ENCODE data around the gene VCPKMT. TPM values are rescaled to one million over a fixed set of nuclear protein-coding genes. Genes with fewer than 3 reads are reported as not detected.

VCPKMT gene
- total RNA-seq, 2 experiments from 2014 or later, result 12.6 to 13.3 TPM

DNA sequence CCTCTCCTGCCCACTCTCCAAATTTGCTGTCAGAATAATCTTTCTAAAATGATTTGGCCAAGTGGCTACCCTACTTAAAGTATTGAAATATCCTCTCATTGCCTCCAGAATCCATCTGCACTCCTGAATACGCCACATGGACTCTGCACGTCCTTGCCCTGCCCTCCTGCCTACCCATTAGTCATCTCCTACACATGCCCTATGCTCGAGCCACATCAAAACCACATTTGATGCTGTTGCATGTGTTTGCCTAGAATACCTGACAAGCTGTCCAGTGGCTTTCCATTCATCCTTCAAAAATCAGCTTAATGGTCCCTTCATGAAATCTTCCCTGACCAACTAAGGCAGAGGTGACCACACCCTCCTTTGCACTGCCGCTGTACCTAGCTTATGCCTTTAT, 17.0 kb downstream of the VCPKMT start:
- Histone ChIP-seq H4K20me1 (ENCODE audit: insufficient read depth, low read length) (no peaks in the 10 kb centered on the region), H3K9me2 (ENCODE audit: insufficient read depth, low read length) (no peaks in the 10 kb centered on the region), H3K9me3 (ENCODE audit: low read length) (no peaks in the 10 kb centered on the region), H3K4me1 (ENCODE audit: insufficient read depth, low read length, poor library complexity, severe bottlenecking) (peaks cover 7% of the 10 kb centered on the region), H2AFZ (ENCODE audit: low read length) (no peak overlapping the region), H3K36me3 (ENCODE audit: insufficient read depth, low read length) (peaks cover 5% of the 10 kb centered on the region; the same call in 1 of the 2 replicates), H3K27ac (ENCODE audit: low read depth, low read length, poor library complexity, severe bottlenecking) (no peak overlapping the region), H3K4me3 (ENCODE audit: low read depth, low read length, poor library complexity, severe bottlenecking) (no peak overlapping the region), H3K79me2 (ENCODE audit: insufficient read depth, low read depth, low read length) (no peaks in the 10 kb centered on the region), H3K4me2 (ENCODE audit: low read length) (no peak overlapping the region)
- CTCF ChIA-PET (ENCODE audit: unreplicated experiment), result no interaction called here
- no peak for TF ChIP-seq CTCF (conservative IDR thresholded peaks at IDR 0.05; ENCODE audit: low read length)
- TF ChIP-seq EZH2phosphoT487 (IDR thresholded peaks at IDR 0.05; ENCODE audit: borderline replicate concordance, low read depth, low read length), result no peak
- intact Hi-C loops (cut with micrococcal nuclease; ENCODE audit: unreplicated experiment), result no loop called here
- no peak for DNase-seq (ENCODE audit: low spot score)
- BruUV-seq (replicated peaks), result no TSS peak
- POLR2A ChIA-PET, result interaction anchor here (0.7 to 1.3 kb wide), 3 partner anchors 41 to 270 kb away, joined by 3 to 6 read pairs (median 3); no protein-coding TSS in a partner anchor

- ChIA-PET CTCF (ENCODE audit: unreplicated experiment) (no interaction called here), POLR2A (interaction anchor here (0.5 to 0.9 kb wide), 5 partner anchors 9 to 250 kb away, joined by 3 to 4 read pairs (median 3); no protein-coding TSS in a partner anchor)
- intact Hi-C loops (cut with micrococcal nuclease; ENCODE audit: unreplicated experiment), result no loop called here
- Histone ChIP-seq H3K4me2 (ENCODE audit: low read length) (no peak overlapping the region), H3K9me2 (ENCODE audit: insufficient read depth, low read length) (no peaks in the 10 kb centered on the region), H3K79me2 (ENCODE audit: insufficient read depth, low read depth, low read length) (no peaks in the 10 kb centered on the region), H4K20me1 (ENCODE audit: insufficient read depth, low read length) (no peaks in the 10 kb centered on the region), H3K4me3 (ENCODE audit: low read depth, low read length, poor library complexity, severe bottlenecking) (no peak overlapping the region), H3K4me1 (ENCODE audit: insufficient read depth, low read length, poor library complexity, severe bottlenecking) (peaks cover 20% of the 10 kb centered on the region), H3K36me3 (ENCODE audit: insufficient read depth, low read length) (no peaks in the 10 kb centered on the region), H2AFZ (ENCODE audit: low read length) (no peak overlapping the region), H3K9me3 (ENCODE audit: low read length) (no peaks in the 10 kb centered on the region), H3K27ac (ENCODE audit: low read depth, low read length, poor library complexity, severe bottlenecking) (no peak overlapping the region)
- DNase-seq (ENCODE audit: low spot score), result no peak
- no peak for TF ChIP-seq EZH2phosphoT487 (IDR thresholded peaks at IDR 0.05; ENCODE audit: borderline replicate concordance, low read depth, low read length)
- TF ChIP-seq CTCF (conservative IDR thresholded peaks at IDR 0.05; ENCODE audit: low read length), result no peak
- no TSS peak for BruUV-seq (replicated peaks)
Measured at GRCh38 chr14:50095895-50096294, 20.5 kb downstream of the VCPKMT start.

- DNase-seq (ENCODE audit: low spot score), result no peak
- POLR2A ChIA-PET, result interaction anchor here (0.9 to 1.5 kb wide), 2 partner anchors 9 to 182 kb away, joined by 3 to 6 read pairs; no protein-coding TSS in a partner anchor
- Histone ChIP-seq H3K4me2 (ENCODE audit: low read length) (no peak overlapping the region), H3K9me2 (ENCODE audit: insufficient read depth, low read length) (no peaks in the 10 kb centered on the region), H3K36me3 (ENCODE audit: insufficient read depth, low read length) (no peaks in the 10 kb centered on the region), H2AFZ (ENCODE audit: low read length) (no peak overlapping the region), H3K4me1 (ENCODE audit: insufficient read depth, low read length, poor library complexity, severe bottlenecking) (peaks cover 20% of the 10 kb centered on the region), H3K27ac (ENCODE audit: low read depth, low read length, poor library complexity, severe bottlenecking) (no peak overlapping the region), H3K79me2 (ENCODE audit: insufficient read depth, low read depth, low read length) (no peaks in the 10 kb centered on the region), H3K9me3 (ENCODE audit: low read length) (no peaks in the 10 kb centered on the region), H4K20me1 (ENCODE audit: insufficient read depth, low read length) (no peaks in the 10 kb centered on the region), H3K4me3 (ENCODE audit: low read depth, low read length, poor library complexity, severe bottlenecking) (no peak overlapping the region)
- intact Hi-C loops (cut with micrococcal nuclease; ENCODE audit: unreplicated experiment), result no loop called here
- TF ChIP-seq CTCF (conservative IDR thresholded peaks at IDR 0.05; ENCODE audit: low read length) (no peak), EZH2phosphoT487 (IDR thresholded peaks at IDR 0.05; ENCODE audit: borderline replicate concordance, low read depth, low read length) (no peak)
- no TSS peak for BruUV-seq (replicated peaks)
- CTCF ChIA-PET (ENCODE audit: unreplicated experiment), result no interaction called here
Measured at GRCh38 chr14:50094056-50094755, 22.2 kb downstream of the VCPKMT start.

Measured in OCI-LY7 (cell line).